Stomach smooth muscle (tissue), 2 donors: ENCODE data around the gene TXNL4B.
A peak's percentile ranks its signal among the peaks of the same experiment; 100 is the strongest.

Experiments
- H3K27ac ChIP-seq: one replicate; pipeline ENCODE4 v1.7.0; 2013; ENCODE audit warnings: mild to moderate bottlenecking, low read length, inconsistent platforms
- H3K27me3 ChIP-seq, 2 donors: one replicate each; pipeline ENCODE4 v1.7.0; 2013; ENCODE audit warnings: low read length in 2 of 2; ENCODE audit not compliant: insufficient read depth in 2 of 2, control insufficient read depth in 1 of 2
- H3K36me3 ChIP-seq, 2 donors: one replicate each; pipeline ENCODE4 v1.7.0; 2013; ENCODE audit warnings: low read length in 2 of 2; ENCODE audit not compliant: control insufficient read depth in 2 of 2, insufficient read depth in 2 of 2
- H3K4me1 ChIP-seq: one replicate; pipeline ENCODE4 v1.7.0; 2013; ENCODE audit warnings: low read length; ENCODE audit not compliant: control insufficient read depth, insufficient read depth
- H3K4me3 ChIP-seq, 2 donors: one replicate each; pipeline ENCODE4 v1.7.0; 2013; ENCODE audit warnings: low read length in 2 of 2
- H3K9ac ChIP-seq, 2 donors: one replicate each; pipeline ENCODE4 v1.7.0; 2013; ENCODE audit warnings: low read length in 2 of 2, mild to moderate bottlenecking in 1 of 2
- H3K9me3 ChIP-seq, 2 donors: one replicate each; pipeline ENCODE4 v1.7.0; 2013; ENCODE audit warnings: low read length in 2 of 2; ENCODE audit not compliant: control insufficient read depth in 2 of 2
- donor health status: healthy.
- donor health status: Pancreatic carcinoma.

Gene TXNL4B

GRCh38 chr16:72093448-72094265 lies at the start of gene TXNL4B, which contains the start of gene DHX38:
Gene TXNL4B (minus strand): TSS chr16:72093620. CDS start chr16:72090749, 2,871 bp downstream.
Gene DHX38 (plus strand): TSS chr16:72093847. CDS start chr16:72096158, 2,311 bp downstream.
- no peaks in the 10 kb centered on the region for H3K27me3 ChIP-seq
- H3K9ac ChIP-seq, result peak within 1 kb of the TSS; percentile 88 to 99
- H3K4me1 ChIP-seq, result peaks cover 13% of the 10 kb centered on the region
- H3K36me3 ChIP-seq, result peaks cover 36 to 38% of the 10 kb centered on the region in 2 donors
- H3K4me3 ChIP-seq, result peak within 1 kb of the TSS; percentile 91 to 99
- H3K9me3 ChIP-seq, result no peaks in the 10 kb centered on the region
- H3K27ac ChIP-seq, result peak within 1 kb of the TSS; percentile 92

GRCh38 chr16:72142476-72142875 lies 49.1 kb upstream of the TXNL4B start:
- Histone ChIP-seq H3K4me3 (no peak overlapping the region), H3K36me3 (no peaks in the 10 kb centered on the region), H3K9me3 (no peaks in the 10 kb centered on the region), H3K9ac (no peak overlapping the region), H3K27ac (no peak overlapping the region), H3K27me3 (no peaks in the 10 kb centered on the region), H3K4me1 (no peaks in the 10 kb centered on the region)

- no peaks in the 10 kb centered on the region for H3K9me3 ChIP-seq
- H3K9ac ChIP-seq, result no peak overlapping the region
- no peaks in the 10 kb centered on the region for H3K36me3 ChIP-seq
- H3K27ac ChIP-seq, result no peak overlapping the region
- no peak overlapping the region for H3K4me3 ChIP-seq
- no peaks in the 10 kb centered on the region for H3K4me1 ChIP-seq
- no peaks in the 10 kb centered on the region for H3K27me3 ChIP-seq
Observed at GRCh38 chr16:72139908-72140307, 46.5 kb upstream of the TXNL4B start.

- Histone ChIP-seq H3K4me1 (no peaks in the 10 kb centered on the region), H3K27me3 (no peaks in the 10 kb centered on the region), H3K36me3 (no peaks in the 10 kb centered on the region), H3K4me3 (no peak overlapping the region), H3K27ac (no peak overlapping the region), H3K9ac (no peak overlapping the region), H3K9me3 (no peaks in the 10 kb centered on the region)
Observed at GRCh38 chr16:72138064-72138572, 44.7 kb upstream of the TXNL4B start.

- Histone ChIP-seq H3K27ac (no peak overlapping the region), H3K4me1 (no peaks in the 10 kb centered on the region), H3K9ac (no peak overlapping the region), H3K36me3 (no peaks in the 10 kb centered on the region), H3K9me3 (no peaks in the 10 kb centered on the region), H3K27me3 (no peaks in the 10 kb centered on the region), H3K4me3 (no peak overlapping the region)
Observed at GRCh38 chr16:72137380-72138063, 44.1 kb upstream of the TXNL4B start.

GRCh38 chr16:72134507-72134906 lies 41.1 kb upstream of the TXNL4B start:
- H3K9ac ChIP-seq, result no peak overlapping the region
- no peak overlapping the region for H3K27ac ChIP-seq
- no peaks in the 10 kb centered on the region for H3K27me3 ChIP-seq
- H3K36me3 ChIP-seq, result no peaks in the 10 kb centered on the region
- no peak overlapping the region for H3K4me3 ChIP-seq
- H3K9me3 ChIP-seq, result no peaks in the 10 kb centered on the region
- H3K4me1 ChIP-seq, result no peaks in the 10 kb centered on the region

- no peaks in the 10 kb centered on the region for H3K4me1 ChIP-seq
- no peaks in the 10 kb centered on the region for H3K27me3 ChIP-seq
- no peak overlapping the region for H3K9ac ChIP-seq
- no peak overlapping the region for H3K27ac ChIP-seq
- H3K9me3 ChIP-seq, result no peaks in the 10 kb centered on the region
- H3K4me3 ChIP-seq, result no peak overlapping the region
- H3K36me3 ChIP-seq, result no peaks in the 10 kb centered on the region
Observed at GRCh38 chr16:72132726-72133125, 39.3 kb upstream of the TXNL4B start.

- no peak overlapping the region for H3K9ac ChIP-seq
- no peak overlapping the region for H3K27ac ChIP-seq
- H3K36me3 ChIP-seq, result no peaks in the 10 kb centered on the region
- H3K4me3 ChIP-seq, result no peak overlapping the region
- no peaks in the 10 kb centered on the region for H3K9me3 ChIP-seq
- H3K4me1 ChIP-seq, result no peaks in the 10 kb centered on the region
- H3K27me3 ChIP-seq, result no peaks in the 10 kb centered on the region
Observed at GRCh38 chr16:72131036-72131435, 37.6 kb upstream of the TXNL4B start.

- H3K4me3 ChIP-seq, result no peak overlapping the region
- H3K36me3 ChIP-seq, result no peaks in the 10 kb centered on the region
- no peaks in the 10 kb centered on the region for H3K4me1 ChIP-seq
- no peaks in the 10 kb centered on the region for H3K9me3 ChIP-seq
- H3K27me3 ChIP-seq, result no peaks in the 10 kb centered on the region
- no peak overlapping the region for H3K27ac ChIP-seq
- no peak overlapping the region for H3K9ac ChIP-seq
Observed at GRCh38 chr16:72129976-72130656, 36.7 kb upstream of the TXNL4B start.

GRCh38 chr16:72128701-72129100 lies 35.3 kb upstream of the TXNL4B start:
- no peaks in the 10 kb centered on the region for H3K9me3 ChIP-seq
- no peaks in the 10 kb centered on the region for H3K27me3 ChIP-seq
- no peaks in the 10 kb centered on the region for H3K4me1 ChIP-seq
- no peak overlapping the region for H3K27ac ChIP-seq
- no peak overlapping the region for H3K9ac ChIP-seq
- H3K36me3 ChIP-seq, result no peaks in the 10 kb centered on the region
- H3K4me3 ChIP-seq, result no peak overlapping the region
